ENCODE results near the gene RGSL1. TPM values are rescaled to one million over a fixed set of nuclear protein-coding genes. Genes with fewer than 3 reads are reported as not detected.

Gene RGSL1
- total RNA-seq: not detected in 2 replicates

GRCh38 chr1:182450087-182450486 lies at the start of gene RGSL1:
TSS of gene RGSL1 (plus strand) at chr1:182450146. CDS start at chr1:182450166, 20 bp downstream.

GRCh38 chr1:182400567-182400966 lies 49.4 kb upstream of the RGSL1 start, which contains the start of gene TEDDM1:
TSS of gene TEDDM1 (minus strand) at chr1:182400667. CDS start at chr1:182400485, 182 bp downstream.

GRCh38 chr1:182588500-182589396 lies 138.8 kb downstream of the RGSL1 start, which contains the start of gene RNASEL:
TSS of gene RNASEL (minus strand) at chr1:182589256. CDS start at chr1:182586806, 2,450 bp downstream.

GRCh38 chr1:182604175-182605164 lies 154.5 kb downstream of the RGSL1 start, which contains the start of gene RGS16:
TSS of gene RGS16 (minus strand) at chr1:182604389. CDS start at chr1:182604259, 130 bp downstream.

Other genes starting within 250 kb of the RGSL1 start
- 375 and 637 TPM in 2 replicates for gene GLUL, start 58.4 kb upstream of the RGSL1 start, total RNA-seq
- not detected in 2 replicates for gene TEDDM1, start 49.5 kb upstream of the RGSL1 start, total RNA-seq
- 5.5 and 5.8 TPM in 2 replicates for gene RNASEL, start 139.1 kb downstream of the RGSL1 start, total RNA-seq
- 0.72 and 3.0 TPM in 2 replicates for gene RGS16, start 154.2 kb downstream of the RGSL1 start, total RNA-seq
- not detected in 2 replicates for gene RGS8, start 234.4 kb downstream of the RGSL1 start, total RNA-seq

Data from tracheal epithelial cell (primary cell).